NCI-H748 (cell line): ENCODE results near the gene SBK1.

ENCODE experiments used
- DNase-seq: peaks from one replicate; lab custom pipeline; 2025; ENCODE audit not compliant: unreplicated experiment; lab: John Stamatoyannopoulos, UW

SBK1 gene

DNA sequence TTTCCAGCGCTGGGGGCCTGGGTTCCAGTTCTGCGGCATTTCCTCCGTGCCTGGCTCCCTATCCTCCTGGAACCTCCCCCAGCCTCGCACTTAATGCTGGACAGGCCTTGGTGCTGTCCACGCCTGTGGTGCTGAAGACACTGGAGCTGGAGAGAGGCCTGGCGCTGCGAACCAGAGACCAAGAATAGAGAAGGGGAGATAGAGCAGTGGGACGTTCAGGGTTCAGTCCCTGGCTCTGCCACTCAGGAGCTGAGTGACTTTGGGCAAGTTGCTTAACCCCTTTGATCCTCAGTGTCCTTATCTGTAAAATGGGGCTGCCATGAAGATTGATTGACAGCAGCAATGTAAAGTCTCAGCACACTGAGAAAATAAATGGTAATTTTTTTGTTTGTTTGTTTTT is 11.9 kb downstream of the SBK1 start:
- no peak for DNase-seq

DNA sequence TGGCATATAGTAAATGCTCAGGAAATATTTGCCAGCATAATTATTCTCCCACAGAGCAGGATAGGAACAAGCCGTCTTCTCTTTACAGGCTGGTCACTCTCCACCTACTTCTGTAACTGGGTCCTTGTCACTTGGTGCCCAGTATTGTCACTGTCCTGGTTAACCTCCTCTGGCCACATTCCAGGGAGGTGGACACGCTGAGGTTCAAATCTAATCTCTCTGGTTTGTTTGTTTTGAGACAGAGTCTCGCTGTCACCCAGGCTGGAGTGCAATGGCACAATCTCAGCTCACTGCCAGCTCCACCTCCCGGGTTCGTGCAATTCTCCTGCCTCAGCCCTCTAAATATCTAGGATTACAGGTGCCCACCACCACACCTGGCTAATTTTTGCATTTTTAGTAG is 15.6 kb downstream of the SBK1 start:
- no peak for DNase-seq

DNA sequence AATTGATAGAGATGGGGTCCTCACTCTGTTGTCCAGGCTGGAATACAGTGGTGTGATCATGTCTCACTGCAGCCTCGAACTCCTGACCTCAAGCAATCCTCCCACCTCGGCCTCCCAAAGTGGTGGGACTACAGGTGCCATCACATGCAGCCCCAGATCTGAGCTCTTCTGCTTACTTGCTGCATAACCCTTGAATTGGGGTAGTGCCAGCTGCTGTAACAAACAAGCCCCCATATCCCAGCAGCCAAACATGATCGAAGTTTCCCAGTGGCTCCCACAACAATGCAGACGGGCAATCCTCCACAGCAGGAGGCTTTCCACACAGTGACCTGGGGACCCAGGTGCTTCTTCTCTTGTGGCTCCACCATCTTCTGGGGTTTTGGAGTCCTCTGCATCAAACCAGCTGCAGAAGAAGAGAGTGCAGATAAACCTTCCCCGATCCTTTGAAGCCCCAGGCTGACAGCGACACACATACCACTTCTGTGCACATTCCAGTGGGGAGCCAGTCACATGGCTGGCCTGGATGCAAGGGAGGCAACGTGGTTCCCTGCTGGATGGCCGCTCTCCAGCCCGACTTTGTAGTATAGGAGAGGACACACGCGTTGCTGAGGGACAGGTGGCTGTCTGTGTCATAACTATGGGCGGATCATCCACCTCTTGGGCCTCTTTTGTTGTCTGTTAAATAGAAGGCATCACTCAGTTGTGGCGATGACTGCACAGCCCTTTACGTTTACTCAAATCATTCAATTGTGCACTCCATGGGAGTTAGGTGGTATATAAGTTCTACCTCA is 16.7 kb downstream of the SBK1 start:
- no peak for DNase-seq

DNA sequence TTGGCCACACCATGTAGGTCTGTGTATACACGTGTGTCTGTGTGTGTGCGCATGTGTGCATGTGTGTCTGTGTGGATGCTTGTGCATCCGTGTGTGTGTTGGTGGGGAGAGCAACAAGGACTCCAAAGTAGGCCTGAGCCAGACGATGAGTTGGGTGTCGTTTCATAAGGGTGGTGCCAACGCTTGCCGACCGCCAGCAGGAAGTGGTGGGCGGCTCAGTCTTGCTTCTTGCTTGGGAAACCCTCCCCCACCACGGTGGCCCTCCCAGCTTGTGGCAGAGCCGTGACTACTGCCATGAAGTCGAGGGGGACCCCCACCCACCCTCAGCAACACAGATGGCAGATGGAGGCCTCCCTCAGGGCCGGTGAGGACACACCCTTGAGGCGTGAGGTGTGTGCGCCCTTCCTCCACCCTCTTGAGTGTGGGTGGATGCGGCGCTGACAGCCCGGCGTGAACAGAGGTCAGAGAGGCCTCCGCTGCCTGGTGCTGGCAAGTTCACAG is 17.5 kb downstream of the SBK1 start:
- no peak for DNase-seq

DNA sequence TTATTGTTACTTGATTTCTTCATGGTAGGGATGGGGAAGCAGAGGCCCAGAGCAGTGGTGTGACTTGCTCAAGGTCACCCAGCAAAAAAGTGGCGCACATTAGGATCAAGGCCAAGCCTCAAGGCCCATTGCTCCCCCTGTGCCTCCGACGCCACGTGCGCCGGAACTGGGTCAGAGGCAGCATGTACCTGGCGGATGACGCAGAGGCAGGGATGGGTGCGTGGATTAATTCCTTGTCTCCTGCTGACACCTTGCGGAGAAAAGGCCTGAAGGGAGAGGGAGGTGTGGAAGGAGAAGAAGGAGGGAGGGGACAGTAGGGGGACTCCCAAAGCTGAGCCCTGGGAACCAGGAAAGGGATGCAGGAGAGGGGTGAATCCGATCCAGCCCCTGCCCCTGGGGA is 18.5 kb downstream of the SBK1 start:
- DNase-seq, result no peak

DNA sequence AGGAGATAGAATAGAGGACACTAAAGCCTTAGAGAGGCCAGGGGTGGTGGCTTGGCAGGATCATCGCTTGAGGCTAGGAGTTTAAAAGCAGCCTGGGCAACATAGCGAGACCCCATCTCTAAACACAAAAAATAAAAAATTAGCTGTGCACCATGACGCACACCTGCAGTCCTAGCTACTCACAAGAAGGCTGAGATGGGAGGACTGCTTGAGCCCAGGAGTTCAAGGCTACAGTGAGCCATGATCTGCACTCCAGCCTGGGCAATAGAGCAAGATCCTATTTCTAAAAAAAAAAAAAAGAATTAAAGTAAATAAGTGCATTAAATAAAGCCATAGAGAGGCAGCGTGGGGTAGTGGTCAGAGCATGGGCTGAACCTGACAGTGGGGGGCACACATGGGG is 19.1 kb downstream of the SBK1 start:
- no peak for DNase-seq

DNA sequence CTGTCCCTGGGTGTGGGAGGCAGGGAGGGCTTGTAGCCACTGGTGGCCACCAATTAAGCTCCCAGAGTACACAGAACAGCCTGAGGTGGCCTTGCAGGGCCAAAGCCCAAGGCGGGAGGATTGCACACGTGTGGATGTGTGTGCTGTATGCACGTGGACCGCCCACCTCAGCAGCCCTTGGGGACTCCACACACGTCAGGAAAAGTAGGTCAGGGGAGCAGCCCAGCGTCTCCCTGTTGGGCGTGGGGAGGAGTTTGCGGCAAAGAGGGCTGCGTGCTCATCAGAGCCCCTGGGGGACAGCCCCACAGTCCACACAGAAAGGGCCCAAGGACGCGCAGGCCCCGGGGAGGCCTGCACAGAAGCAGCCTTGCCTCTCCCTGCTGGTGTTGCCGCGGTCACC is 19.6 kb downstream of the SBK1 start:
- DNase-seq, result no peak

DNA sequence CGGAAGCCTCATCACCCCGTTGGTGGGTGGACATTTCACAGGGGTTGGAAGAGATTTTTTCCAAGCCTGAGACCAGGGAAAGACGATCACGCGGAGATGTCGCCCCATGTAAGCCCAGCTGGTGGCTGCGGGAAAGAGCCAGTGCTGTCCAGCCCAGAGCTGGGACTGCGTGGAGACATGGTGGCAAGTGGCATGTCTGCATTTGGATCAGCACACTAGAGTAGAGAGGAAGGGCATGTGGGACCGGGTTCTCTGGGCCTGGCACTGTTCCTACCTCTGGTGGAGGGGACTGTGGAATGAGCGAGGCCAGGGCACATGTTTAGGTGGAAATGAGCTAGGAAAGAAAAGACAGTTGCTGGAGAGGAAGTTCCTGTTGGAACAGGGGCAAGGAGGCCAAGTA is 20.0 kb downstream of the SBK1 start:
- no peak for DNase-seq

DNA sequence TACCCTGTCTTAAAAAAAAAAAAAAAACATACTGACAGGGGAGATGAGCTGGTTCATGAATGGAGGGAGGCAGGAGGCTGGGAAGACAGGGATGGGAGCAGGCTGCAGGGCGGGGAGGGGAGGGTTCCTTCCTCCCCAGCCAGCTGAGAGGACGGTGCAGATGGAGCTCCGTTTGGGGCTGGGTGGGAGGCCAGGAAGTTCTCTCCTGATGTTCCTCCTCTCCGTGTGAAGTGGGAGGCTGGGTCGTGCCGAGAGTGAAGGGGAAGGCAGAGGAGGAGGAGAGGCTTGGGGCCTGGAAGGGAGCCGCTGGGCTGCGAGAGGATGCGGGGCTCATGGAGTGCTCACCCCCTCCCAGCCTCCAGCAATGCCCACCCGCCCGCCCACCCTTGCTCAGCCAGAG is 21.3 kb downstream of the SBK1 start:
- DNase-seq, result no peak

DNA sequence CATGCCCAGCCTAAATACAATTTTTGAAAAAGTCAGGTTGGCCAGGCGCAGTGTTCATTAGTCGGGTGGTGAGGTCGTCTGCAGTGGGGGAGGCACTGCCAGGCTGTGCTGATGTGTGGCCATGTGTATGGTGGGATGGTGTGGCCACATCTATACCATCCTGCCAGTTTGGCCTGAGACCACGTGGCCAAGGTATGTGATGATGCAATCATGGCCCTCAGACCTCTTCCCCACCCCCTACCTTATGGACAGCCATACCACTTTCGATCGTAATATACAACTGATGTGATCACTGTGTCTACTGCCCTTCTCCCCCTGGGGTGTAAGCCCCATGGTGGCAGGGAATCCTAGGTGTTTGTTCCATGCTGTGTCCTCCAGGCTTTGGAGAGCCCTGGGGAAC is 23.7 kb downstream of the SBK1 start:
- no peak for DNase-seq

DNA sequence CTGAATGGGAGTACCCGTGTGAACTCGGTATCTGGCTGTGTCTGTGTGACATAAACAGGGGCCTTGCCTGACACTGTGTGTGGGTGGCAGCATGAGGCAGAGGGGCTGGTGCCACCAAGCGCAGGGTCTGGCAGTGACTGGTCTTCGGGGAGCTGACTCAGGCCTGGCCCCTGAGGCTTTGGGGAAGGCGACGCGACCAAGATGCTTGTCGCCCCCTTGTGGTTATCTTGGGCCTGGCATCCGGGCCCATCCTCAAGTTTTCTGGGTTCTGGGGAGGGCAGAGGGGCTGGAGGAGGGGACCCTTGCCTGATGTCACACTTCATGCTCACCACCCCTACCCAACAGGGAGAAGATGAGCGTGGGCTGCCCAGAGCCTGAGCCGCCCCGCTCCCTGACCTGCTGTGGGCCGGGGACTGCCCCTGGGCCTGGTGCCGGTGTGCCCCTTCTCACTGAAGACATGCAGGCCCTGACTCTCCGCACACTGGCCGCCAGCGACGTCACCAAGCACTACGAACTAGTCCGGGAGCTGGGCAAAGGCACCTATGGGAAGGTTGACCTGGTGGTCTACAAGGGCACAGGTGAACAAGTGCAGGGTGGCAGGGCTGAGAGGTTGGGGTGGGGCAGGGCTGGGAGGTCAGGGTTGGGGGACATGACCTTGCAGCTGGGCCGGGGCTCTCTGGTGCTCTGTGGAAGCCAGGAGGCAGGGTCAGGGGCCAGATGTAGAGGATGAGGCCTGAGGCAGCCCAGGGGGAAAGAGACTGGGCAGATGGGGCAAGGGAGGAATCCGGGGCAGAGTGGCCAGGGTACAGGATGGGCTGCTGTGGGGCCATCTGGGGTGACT is 24.9 kb downstream of the SBK1 start:
- DNase-seq, result peak; percentile 29

DNA sequence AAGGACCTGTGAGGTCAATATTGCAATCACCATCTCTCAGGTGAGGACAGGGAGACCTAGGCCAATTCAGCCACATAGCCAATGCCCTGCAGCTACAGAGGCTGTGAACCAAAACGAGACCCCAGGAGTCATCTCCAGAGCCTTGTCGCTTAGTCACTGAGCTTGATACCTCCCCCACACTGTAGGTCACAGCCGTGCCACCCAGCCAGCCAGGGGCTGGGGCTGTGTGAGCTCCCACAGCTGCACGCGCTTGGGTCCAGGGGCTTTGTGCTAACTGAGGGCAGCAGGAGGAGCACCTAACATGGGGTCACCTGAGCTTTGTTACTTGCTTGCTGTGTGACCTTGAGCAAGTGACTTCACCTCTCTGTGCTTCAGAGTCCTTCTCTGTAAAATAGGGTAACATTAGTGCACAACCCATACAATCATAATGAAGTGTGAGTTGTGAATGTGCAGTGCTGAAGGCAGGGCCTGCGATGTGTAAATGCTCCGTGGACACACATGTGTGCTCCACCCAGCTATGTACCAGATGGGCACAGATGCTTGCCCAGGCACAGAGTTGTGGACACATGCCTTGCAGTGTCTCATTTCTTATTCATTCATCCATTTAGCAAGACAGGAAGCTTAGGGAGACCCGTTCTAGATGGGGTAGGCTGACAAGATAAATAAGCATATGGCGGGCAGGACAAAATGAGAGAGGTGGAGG is 25.9 kb downstream of the SBK1 start:
- DNase-seq, result no peak

DNA sequence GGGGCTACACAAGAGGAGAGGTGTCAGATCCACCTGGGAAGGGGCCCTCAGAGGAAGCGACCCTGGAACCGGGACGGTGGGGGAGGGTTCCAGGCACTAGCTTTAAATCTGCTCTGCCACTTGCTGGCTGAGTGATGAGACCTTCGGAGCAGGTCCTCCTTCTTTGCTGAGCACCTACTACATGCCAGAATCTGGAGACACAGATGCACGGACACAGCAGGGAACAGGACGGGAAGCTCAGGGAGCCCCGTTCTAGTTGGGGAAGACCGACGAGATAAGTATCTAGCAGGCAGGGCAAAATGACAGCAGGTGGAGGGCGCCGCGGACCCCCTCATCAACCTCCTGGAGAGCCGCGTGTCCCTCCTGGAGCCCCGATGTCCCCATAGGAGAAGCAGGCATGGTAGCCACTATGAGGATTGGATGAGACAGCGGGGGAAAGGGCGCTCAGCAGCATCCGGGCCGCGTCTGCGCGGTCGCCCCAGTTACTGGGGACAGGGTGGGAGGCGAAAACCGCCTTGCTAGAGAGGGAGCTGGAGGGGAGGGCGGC is 27.2 kb downstream of the SBK1 start:
- DNase-seq, result no peak

DNA sequence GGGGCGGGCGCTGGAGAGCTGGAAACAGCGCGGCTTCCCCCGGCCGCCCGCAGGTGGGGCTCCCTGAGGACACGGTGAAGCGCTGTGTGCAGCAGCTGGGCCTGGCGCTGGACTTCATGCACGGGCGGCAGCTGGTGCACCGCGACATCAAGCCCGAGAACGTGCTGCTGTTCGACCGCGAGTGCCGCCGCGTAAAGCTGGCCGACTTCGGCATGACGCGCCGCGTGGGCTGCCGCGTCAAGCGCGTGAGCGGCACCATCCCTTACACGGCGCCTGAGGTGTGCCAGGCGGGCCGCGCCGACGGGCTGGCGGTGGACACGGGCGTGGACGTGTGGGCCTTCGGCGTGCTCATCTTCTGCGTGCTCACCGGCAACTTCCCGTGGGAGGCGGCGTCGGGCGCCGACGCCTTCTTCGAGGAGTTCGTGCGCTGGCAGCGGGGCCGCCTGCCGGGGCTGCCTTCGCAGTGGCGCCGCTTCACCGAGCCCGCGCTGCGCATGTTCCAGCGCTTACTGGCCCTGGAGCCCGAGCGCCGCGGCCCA is 27.8 kb downstream of the SBK1 start:
- DNase-seq, result no peak

DNA sequence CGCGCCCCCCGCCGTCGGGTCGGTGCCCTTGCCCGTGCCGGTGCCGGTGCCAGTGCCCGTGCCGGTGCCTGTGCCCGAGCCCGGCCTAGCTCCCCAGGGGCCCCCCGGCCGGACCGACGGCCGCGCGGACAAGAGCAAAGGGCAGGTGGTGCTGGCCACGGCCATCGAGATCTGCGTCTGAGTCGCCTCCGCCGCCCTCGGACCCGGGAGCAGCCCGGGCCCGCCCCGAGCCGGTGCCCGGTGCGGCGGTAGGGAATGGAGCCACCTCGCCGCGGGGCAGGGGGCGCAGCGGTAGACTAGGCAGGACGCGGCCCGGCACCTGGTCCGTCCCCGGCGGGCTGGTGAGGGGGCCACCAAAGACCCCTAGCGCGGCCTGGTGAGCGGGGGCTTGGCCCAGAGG is 28.4 kb downstream of the SBK1 start:
- no peak for DNase-seq

DNA sequence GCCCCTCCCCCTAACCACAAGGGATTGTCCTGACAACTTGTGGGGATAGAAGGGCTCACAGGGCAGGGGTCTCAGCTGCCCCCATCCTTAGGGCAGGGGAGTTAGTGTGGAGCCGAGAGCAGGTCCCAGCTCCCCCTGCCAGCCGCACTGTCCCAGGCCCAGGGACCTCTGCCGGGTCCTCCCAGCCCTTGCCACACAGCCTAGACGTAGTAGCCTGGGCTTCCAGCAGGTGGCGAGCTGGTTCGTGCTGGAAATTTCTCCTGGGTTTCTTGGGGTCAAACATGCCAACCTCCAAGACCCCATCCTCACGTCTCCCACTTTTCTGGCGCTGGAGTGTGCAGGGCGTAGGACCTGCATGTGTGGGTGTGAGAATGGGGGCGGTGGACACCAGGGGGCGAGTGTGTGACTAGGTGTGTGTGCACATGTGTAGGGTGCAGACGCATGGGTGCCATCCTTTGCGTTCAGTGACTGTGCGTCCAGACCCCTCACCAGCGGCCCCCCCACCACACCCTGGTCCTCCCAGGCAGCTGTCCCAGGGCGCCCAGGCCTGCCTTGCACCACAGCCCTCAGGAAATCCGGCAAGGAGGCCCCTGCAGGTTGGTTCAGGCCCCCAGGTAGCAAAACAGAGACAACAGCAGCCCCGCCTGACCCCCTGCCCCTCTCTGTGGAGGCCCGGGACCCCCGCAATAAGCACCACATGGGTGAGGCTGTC is 29.5 kb downstream of the SBK1 start:
- DNase-seq, result no peak

DNA sequence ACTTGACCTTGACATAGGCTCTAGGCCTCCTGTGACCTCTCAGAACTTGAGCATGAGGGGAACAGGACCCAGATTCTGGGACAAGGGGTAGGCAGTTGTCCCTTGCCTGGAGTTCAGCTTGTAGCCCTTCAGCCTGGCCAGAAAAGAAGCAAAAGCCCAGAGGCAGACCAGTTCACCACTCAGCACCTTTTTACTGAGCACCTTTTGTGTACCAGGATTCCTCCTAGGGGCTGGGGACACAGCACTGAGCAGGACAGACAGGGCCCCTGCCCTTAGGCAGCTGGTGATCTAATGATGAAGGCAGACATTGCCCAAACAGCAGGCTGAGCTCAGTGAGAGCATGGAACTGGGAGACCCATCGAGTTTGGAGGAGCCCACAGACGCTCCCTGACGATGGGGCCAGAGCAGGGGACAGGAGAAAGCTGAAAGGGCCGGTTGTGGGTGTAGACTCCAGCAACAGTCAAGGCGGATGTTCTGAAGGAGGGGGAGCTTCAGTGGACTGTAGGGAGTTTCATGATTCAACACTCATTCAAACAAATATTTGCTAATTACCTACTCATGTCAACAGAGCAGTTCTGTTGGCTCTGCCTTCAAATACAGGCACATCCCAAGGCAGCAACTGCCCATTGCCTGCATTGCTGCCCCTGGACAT is 32.0 kb downstream of the SBK1 start:
- peak; percentile 24 for DNase-seq

DNA sequence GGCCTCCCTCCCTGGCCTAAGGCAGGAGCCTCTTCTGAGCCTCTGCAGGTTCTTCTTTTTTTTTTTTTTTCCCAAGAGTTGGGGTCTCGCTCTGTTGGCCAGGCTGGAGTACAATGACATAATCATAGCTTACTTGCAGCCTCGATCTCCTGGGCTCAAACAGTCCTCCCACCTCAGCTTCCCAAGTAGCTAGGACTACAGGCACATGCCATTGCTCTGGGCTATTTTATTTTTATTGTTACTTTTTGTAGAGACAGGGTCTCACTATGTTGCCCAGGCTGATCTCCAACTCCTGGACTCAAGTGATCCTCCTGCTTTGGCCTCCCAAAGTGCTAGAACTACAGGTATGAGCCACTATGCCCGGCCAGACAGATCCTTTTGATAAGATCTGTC is 32.6 kb downstream of the SBK1 start:
- DNase-seq, result no peak

DNA sequence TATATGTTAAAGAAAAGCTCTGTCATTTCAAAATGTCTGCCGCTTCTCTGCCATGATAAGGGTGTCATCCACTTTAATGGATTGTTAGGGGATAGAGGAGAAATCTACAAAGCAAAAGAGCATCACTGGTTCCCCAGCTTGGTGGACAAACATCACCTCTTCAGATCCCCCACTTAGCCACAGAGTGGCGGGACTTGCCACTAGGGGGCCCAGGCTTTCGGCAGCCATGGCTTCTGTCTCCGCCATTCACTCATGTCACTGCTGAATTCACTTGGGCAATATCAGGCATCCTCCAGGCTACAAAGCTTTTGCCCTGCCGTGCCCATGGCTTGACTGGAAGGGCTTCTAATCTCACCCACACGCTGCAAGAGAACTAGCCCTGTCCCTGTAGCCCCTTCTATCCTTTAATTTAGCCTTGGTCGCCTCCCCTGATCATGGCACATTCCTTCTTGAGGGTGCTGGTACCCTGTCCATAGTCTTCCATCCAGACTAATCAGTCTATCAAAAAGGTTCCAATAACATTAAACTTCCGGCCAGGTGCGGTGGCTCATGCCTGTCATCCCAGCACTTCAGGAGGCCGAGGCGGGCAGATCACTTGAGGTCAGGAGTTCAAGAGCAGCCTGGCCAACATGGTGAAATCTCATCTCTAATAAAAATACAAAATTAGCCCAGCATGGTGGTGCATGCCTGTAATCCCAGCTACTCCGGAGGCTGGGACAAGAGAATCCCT is 34.7 kb downstream of the SBK1 start:
- peak; percentile 49 for DNase-seq
